Measurements from ENCODE around the gene LRIT3. TPM values are rescaled to one million over a fixed set of nuclear protein-coding genes. Genes with fewer than 3 reads are reported as not detected.
A peak's percentile ranks its signal among the peaks of the same experiment; 100 is the strongest.

The LRIT3 gene
- total RNA-seq, 4 donors from 2014 or later: 0.62 TPM; not detected in 3

DNA sequence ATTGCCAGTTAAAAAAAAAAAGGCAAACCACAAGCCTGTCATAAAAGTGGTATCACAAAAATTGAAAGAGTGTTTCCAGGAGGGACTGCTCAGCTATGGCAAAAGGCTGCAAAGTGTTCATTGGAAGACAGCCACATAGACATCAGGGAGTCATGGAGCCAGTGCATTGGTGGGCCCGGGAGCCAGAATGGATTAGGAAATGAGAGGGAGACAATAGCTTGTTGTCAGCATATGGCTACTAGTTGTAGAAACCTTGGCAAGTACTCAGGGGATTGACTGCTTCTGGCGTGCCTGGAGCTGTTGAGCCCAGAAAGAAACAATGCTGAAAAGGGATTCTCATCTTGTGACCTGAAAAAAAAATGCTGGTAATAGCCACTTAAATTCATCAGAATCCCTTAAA, 27.3 kb upstream of the LRIT3 start:
- WGBS, 2 donors (ENCODE audit: low coverage in 1 of 2): 63% methylated on average over 2 of the region's 2 CpGs; no CpG with 5 or more reads in 1 of the 2 donors
- H3K36me3 ChIP-seq: peaks cover 2 to 71% of the 10 kb centered on the region in 2 donors
- no peak for TF ChIP-seq POLR2AphosphoS5 (IDR thresholded peaks at IDR 0.05)
- TF ChIP-seq EP300 (IDR thresholded peaks at IDR 0.05): no peak
- TF ChIP-seq POLR2A (IDR thresholded peaks at IDR 0.05): no peak
- TF ChIP-seq, protein P1, sequence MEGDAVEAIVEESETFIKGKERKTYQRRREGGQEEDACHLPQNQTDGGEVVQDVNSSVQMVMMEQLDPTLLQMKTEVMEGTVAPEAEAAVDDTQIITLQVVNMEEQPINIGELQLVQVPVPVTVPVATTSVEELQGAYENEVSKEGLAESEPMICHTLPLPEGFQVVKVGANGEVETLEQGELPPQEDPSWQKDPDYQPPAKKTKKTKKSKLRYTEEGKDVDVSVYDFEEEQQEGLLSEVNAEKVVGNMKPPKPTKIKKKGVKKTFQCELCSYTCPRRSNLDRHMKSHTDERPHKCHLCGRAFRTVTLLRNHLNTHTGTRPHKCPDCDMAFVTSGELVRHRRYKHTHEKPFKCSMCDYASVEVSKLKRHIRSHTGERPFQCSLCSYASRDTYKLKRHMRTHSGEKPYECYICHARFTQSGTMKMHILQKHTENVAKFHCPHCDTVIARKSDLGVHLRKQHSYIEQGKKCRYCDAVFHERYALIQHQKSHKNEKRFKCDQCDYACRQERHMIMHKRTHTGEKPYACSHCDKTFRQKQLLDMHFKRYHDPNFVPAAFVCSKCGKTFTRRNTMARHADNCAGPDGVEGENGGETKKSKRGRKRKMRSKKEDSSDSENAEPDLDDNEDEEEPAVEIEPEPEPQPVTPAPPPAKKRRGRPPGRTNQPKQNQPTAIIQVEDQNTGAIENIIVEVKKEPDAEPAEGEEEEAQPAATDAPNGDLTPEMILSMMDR (IDR thresholded peaks at IDR 0.05): no peak

DNA sequence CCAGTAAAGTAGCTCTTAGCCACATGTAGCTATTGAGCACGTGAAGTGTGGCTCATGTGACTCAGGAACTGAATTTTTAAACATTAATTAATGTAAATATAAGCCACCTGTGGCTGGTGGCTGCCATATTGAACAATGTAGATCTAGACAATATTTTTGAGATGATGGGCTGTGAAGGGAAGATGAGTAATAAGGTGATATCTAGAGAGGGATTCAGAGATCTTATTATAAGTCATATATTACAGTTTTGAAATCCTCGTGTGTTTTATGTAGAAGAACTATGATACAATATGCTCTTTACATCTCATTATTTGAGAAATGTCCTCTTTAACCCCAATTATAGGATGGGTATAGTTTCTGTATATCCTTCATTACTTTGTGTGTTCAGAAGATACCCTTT, 26.7 kb upstream of the LRIT3 start:
- peaks cover 0 to 17% (median 8%) of the 10 kb centered on the region in 3 donors for H3K4me1 ChIP-seq
- H3K4me3 ChIP-seq: no peak overlapping the region
- H3K27me3 ChIP-seq: no peaks in the 10 kb centered on the region
- ATAC-seq: no peak
- H3K27ac ChIP-seq: no peak overlapping the region
- WGBS, 2 donors (ENCODE audit: low coverage in 1 of 2): 68 to 75% methylated on average over 1 to 2 of the region's 2 CpGs
- H3K36me3 ChIP-seq: peaks cover 2 to 77% of the 10 kb centered on the region in 2 donors
- TF ChIP-seq EP300 (IDR thresholded peaks at IDR 0.05) (no peak), POLR2A (IDR thresholded peaks at IDR 0.05) (no peak), POLR2AphosphoS5 (IDR thresholded peaks at IDR 0.05) (no peak)
- TF ChIP-seq, protein P1 (IDR thresholded peaks at IDR 0.05): no peak
- no peaks in the 10 kb centered on the region for H3K9me3 ChIP-seq

More for the DNA sequence above, 27.3 kb upstream of the LRIT3 start:
- Histone ChIP-seq H3K4me3 (no peak overlapping the region), H3K4me1 (peaks cover 0 to 21% (median 8%) of the 10 kb centered on the region in 3 donors), H3K27ac (no peak overlapping the region), H3K9me3 (no peaks in the 10 kb centered on the region), H3K27me3 (no peaks in the 10 kb centered on the region)
- ATAC-seq: no peak

DNA sequence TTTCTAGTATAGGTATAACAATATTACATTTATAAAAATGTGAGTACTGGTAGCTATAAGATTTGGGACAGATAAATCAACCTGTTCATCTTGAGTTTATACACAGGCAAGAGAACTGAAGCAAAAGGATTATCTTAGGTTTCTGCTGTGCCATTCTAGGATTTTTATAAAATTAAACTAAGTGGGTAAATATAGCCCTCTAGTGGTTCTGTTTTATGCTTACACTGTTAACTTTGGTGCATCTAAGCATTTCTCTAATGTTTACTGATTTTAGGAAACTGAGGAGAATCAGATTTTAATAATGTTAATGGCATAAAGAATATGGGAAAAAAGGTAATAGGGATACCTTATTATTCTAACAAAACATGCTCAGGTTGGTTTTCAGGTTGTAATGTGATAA, 21.2 kb upstream of the LRIT3 start:
- Histone ChIP-seq H3K27me3 (no peaks in the 10 kb centered on the region), H3K36me3 (peaks cover 2 to 47% of the 10 kb centered on the region in 2 donors), H3K4me3 (no peak overlapping the region), H3K27ac (no peak overlapping the region), H3K4me1 (no peaks in the 10 kb centered on the region), H3K9me3 (no peaks in the 10 kb centered on the region)
- TF ChIP-seq, protein P1 (IDR thresholded peaks at IDR 0.05): peak; percentile 20 to 53 (median 46)
- no peak for TF ChIP-seq POLR2A (IDR thresholded peaks at IDR 0.05)
- no peak for TF ChIP-seq EP300 (IDR thresholded peaks at IDR 0.05)
- no peak for ATAC-seq

DNA sequence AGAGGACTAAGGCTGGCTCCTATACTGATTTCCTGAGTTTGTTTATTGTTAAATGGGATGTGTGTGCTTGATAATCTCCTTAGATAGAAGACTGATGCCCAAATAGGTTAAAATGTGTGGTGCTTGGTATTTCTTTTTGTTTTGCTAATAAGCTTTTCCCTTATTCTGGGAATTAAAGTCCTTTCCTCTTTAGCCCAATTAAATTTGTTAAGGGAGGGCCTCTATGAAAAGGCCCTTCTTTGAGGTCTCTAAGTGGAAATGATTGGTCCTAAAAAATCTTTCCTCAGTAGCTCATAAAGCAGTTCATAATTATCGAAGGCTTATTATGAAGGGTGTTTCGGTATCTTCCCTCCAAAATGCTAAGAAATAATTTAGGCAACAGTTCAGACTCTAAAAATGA, 20.2 kb upstream of the LRIT3 start, which contains the start of gene RRH:
TSS of gene RRH (plus strand) at position 301 of the 400 bp plus-strand sequence. CDS start at position 357, 56 bp downstream.
- H3K27me3 ChIP-seq: no peaks in the 10 kb centered on the region
- TF ChIP-seq, protein P1 (IDR thresholded peaks at IDR 0.05): no peak
- TF ChIP-seq POLR2AphosphoS5 (IDR thresholded peaks at IDR 0.05): no peak
- TF ChIP-seq EP300 (IDR thresholded peaks at IDR 0.05): no peak
- no peak for TF ChIP-seq POLR2A (IDR thresholded peaks at IDR 0.05)
- no peak within 1 kb of the TSS for H3K4me3 ChIP-seq
- H3K36me3 ChIP-seq: peaks cover 2 to 40% of the 10 kb centered on the region in 2 donors
- 86 to 91% methylated on average over 2 of the region's 2 CpGs for WGBS, 2 donors (ENCODE audit: low coverage in 1 of 2)
- no peak within 1 kb of the TSS for H3K27ac ChIP-seq
- no peaks in the 10 kb centered on the region for H3K4me1 ChIP-seq
- ATAC-seq: no peak
- no peaks in the 10 kb centered on the region for H3K9me3 ChIP-seq

DNA sequence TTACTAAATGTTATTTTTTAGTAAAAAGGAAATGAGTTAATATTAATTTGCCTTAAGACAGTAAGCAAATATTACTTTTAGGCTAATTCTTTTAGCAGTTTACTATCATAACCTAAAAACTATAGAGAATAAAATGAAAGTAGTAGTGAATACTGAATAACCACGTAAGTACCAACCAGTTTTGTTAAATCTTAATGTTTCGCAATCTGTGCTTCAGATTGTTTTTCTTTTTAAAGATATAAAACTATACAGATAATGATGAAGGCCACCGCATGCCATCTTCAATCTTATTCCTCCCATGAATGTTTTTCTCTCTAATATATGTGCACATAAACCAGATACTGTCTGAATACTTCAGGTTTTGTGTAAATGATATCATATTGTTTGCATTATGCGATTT, 14.2 kb upstream of the LRIT3 start:
- 93 to 97% methylated on average over 4 of the region's 4 CpGs for WGBS, 2 donors (ENCODE audit: low coverage in 1 of 2)
- TF ChIP-seq, protein P1 (IDR thresholded peaks at IDR 0.05): no peak
- H3K9me3 ChIP-seq: no peaks in the 10 kb centered on the region
- no peaks in the 10 kb centered on the region for H3K36me3 ChIP-seq
- H3K27ac ChIP-seq: no peak overlapping the region
- H3K4me1 ChIP-seq: no peaks in the 10 kb centered on the region
- H3K27me3 ChIP-seq: no peaks in the 10 kb centered on the region
- no peak overlapping the region for H3K4me3 ChIP-seq
- ATAC-seq: no peak

All from gastroesophageal sphincter (tissue), 4 donors.